ENCODE results near the gene MT1E. TPM values are rescaled to one million over a fixed set of nuclear protein-coding genes. Genes with fewer than 3 reads are reported as not detected.

Gene MT1E
- total RNA-seq, 1 experiment from 2014 or later: 383 TPM

DNA sequence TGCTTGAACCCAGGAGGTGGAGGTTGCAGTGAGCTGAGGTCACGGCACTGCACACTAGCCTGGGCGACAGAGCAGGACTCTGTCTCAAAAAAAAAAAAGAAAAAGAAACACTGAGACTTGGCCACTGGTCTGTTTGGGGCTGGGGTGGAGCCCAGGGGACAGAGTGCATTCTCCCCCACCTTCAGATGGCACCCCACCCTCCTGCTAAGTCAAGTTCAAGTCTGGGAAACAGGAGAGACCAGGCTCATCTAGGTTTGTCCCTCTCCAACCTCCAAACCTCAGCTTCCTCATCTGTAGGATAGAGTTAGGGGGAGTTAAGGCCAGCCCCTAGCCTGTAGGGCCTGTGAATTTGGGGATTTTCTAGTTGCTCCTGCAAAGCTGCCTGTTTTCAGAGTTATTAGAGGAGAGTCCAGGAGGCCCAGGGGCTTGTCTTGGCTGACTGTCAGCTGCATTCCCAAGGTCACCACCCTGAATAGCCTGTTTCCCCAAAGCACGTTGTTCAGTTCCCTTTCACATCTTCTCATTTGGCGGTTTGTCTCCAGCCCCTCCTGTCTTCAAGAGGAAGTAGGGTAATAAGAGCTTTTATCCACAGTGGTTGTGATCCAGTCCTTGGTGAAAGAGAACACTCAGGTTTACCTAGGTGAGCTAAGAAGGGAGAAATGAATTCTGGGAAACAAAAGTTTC, 34.1 kb upstream of the MT1E start:
- Histone ChIP-seq H3K9me3 (ENCODE audit: control insufficient read depth in 1 of 2, insufficient read depth in 1 of 2, low read depth in 1 of 2, low read length in 2 of 2) (no peaks in the 10 kb centered on the region), H3K4me2 (ENCODE audit: low read length) (no peak overlapping the region), H3K27me3 (ENCODE audit: insufficient read depth, low read length) (0 out of 2 replicates have a peak, but pooled peaks cover 3% of the 10 kb centered on the region), H4K20me1 (ENCODE audit: insufficient read depth) (no peaks in the 10 kb centered on the region), H3K9me2 (ENCODE audit: insufficient read depth) (no peaks in the 10 kb centered on the region), H3K4me3 (replicated peaks in 1 of 2; ENCODE audit: low read depth in 1 of 2, low read length in 2 of 2) (no peak overlapping the region), H2AFZ (ENCODE audit: low read depth, low read length, poor library complexity, severe bottlenecking) (no peak overlapping the region), H3K27ac (ENCODE audit: low read depth, low read length) (no peak overlapping the region), H3K79me2 (ENCODE audit: insufficient read depth, low read length) (no peaks in the 10 kb centered on the region), H3K9ac (ENCODE audit: low read length) (no peak overlapping the region), H3K4me1 (ENCODE audit: control insufficient read depth in 1 of 2, insufficient read depth in 2 of 2, low read length in 2 of 2) (no peaks in the 10 kb centered on the region), H3K36me3 (ENCODE audit: control insufficient read depth in 1 of 2, insufficient read depth in 2 of 2, low read length in 2 of 2) (no peaks in the 10 kb centered on the region)
- RAD21 ChIA-PET (ENCODE audit: low non-redundant PET in 1 of 2, low total read pairs in 2 of 2, uncharacterized antibody in 2 of 2, unreplicated experiment in 2 of 2): no interaction called here
- TF ChIP-seq POLR2AphosphoS5 (IDR thresholded peaks at IDR 0.05; ENCODE audit: low read depth, low read length): no peak
- no peak for TF ChIP-seq POLR2A (IDR thresholded peaks at IDR 0.05; ENCODE audit: borderline replicate concordance, extremely low read depth, insufficient read depth, insufficient read length)
- TF ChIP-seq EZH2 (IDR thresholded peaks at IDR 0.05): no peak
- no peak for TF ChIP-seq SP1 (IDR thresholded peaks at IDR 0.05; ENCODE audit: low read depth)
- no peak for TF ChIP-seq ZNF274 (IDR thresholded peaks at IDR 0.05; ENCODE audit: low read depth, low read length)
- no peak for TF ChIP-seq RAD21 (IDR thresholded peaks at IDR 0.05; ENCODE audit: low read depth)
- TF ChIP-seq, protein P1, sequence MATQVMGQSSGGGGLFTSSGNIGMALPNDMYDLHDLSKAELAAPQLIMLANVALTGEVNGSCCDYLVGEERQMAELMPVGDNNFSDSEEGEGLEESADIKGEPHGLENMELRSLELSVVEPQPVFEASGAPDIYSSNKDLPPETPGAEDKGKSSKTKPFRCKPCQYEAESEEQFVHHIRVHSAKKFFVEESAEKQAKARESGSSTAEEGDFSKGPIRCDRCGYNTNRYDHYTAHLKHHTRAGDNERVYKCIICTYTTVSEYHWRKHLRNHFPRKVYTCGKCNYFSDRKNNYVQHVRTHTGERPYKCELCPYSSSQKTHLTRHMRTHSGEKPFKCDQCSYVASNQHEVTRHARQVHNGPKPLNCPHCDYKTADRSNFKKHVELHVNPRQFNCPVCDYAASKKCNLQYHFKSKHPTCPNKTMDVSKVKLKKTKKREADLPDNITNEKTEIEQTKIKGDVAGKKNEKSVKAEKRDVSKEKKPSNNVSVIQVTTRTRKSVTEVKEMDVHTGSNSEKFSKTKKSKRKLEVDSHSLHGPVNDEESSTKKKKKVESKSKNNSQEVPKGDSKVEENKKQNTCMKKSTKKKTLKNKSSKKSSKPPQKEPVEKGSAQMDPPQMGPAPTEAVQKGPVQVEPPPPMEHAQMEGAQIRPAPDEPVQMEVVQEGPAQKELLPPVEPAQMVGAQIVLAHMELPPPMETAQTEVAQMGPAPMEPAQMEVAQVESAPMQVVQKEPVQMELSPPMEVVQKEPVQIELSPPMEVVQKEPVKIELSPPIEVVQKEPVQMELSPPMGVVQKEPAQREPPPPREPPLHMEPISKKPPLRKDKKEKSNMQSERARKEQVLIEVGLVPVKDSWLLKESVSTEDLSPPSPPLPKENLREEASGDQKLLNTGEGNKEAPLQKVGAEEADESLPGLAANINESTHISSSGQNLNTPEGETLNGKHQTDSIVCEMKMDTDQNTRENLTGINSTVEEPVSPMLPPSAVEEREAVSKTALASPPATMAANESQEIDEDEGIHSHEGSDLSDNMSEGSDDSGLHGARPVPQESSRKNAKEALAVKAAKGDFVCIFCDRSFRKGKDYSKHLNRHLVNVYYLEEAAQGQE (IDR thresholded peaks at IDR 0.05; ENCODE audit: low read depth): no peak
- no peak for TF ChIP-seq YY1 (IDR thresholded peaks at IDR 0.05; ENCODE audit: extremely low read depth, insufficient replicate concordance, low read depth, low read length)
- TF ChIP-seq, protein P2, sequence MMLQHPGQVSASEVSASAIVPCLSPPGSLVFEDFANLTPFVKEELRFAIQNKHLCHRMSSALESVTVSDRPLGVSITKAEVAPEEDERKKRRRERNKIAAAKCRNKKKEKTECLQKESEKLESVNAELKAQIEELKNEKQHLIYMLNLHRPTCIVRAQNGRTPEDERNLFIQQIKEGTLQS (IDR thresholded peaks at IDR 0.05): no peak
- TF ChIP-seq ELF1 (IDR thresholded peaks at IDR 0.05; ENCODE audit: borderline replicate concordance, low read depth): no peak
- TF ChIP-seq SRF (IDR thresholded peaks at IDR 0.05; ENCODE audit: low read depth): no peak
- no peak for TF ChIP-seq FOSL1 (IDR thresholded peaks at IDR 0.05; ENCODE audit: low read depth)
- TF ChIP-seq JUND (IDR thresholded peaks at IDR 0.05): no peak
- TF ChIP-seq, protein P3, sequence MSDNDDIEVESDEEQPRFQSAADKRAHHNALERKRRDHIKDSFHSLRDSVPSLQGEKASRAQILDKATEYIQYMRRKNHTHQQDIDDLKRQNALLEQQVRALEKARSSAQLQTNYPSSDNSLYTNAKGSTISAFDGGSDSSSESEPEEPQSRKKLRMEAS (IDR thresholded peaks at IDR 0.05): no peak
- no peak for TF ChIP-seq SIN3A (IDR thresholded peaks at IDR 0.05; ENCODE audit: low read depth)
- TF ChIP-seq EGR1 (IDR thresholded peaks at IDR 0.05; ENCODE audit: low read depth): no peak
- CTCF ChIA-PET: interaction anchor here (0.9 to 1.7 kb wide), 2 partner anchors 9 to 110 kb away, joined by 3 to 9 read pairs; no protein-coding TSS in a partner anchor
- DNase-seq (ENCODE audit: low read depth, low spot score) (no peak), ATAC-seq (no peak)
- BruUV-seq (replicated peaks): no TSS peak
- POLR2A ChIA-PET: interaction anchor here (1.0 kb wide), 1 partner anchor 17 kb away, joined by 3 read pairs; the partner anchor contains the start of gene MT2A
- intact Hi-C loops (cut with micrococcal nuclease): no loop called here
